ENCODE measurements around the gene PARD3B.

Gene PARD3B

DNA sequence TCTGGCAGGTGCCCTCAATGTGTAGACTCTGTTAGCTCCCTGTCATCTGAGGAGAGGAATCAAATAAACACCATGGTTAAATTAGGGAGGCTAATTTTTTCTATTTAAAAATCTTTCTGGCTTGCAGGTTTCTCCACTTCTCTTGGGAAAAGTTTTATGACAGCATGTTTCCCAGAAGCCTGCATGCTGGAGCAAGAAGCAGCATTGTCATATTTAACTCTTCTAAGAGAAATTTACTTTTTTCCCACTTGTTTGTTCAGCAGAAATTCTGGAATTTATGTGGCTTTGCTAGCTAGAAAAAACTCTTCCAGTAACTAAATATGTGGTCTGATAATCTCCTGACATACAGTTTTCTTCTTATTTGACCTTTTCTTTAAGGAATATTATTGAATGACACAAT, 230.5 kb downstream of the PARD3B start:
- no peak for DNase-seq

- DNase-seq, result no peak
These were observed 231.7 kb downstream of the PARD3B start for GRCh38 chr2:204776781-204777559.

GRCh38 chr2:204779771-204780170, 234.5 kb downstream of the PARD3B start:
- no peak for DNase-seq

GRCh38 chr2:204781941-204782340, 236.7 kb downstream of the PARD3B start:
- no peak for DNase-seq

GRCh38 chr2:204790076-204790475, 244.8 kb downstream of the PARD3B start:
- no peak for DNase-seq

DNA sequence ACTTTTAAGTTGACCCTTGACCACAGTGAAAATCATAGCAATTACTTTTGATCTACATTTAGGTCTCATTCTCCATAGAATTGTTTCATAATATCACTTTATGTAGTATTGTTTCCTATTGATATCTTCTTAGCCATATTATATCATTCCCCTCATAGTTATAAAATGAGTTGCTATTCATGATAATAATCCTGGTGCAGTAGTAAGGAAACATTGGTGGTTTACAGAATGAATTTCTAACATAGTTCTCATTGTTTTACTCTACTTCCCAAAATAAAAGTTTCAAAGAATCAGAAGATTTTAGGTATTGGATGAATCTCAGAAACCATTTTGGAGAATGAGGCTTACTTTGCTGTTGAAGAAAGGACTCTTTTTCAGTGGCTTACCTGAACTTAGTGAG, 246.0 kb downstream of the PARD3B start:
- no peak for DNase-seq

- no peak for DNase-seq
These were observed 249.3 kb downstream of the PARD3B start for GRCh38 chr2:204794624-204795023.

DNA sequence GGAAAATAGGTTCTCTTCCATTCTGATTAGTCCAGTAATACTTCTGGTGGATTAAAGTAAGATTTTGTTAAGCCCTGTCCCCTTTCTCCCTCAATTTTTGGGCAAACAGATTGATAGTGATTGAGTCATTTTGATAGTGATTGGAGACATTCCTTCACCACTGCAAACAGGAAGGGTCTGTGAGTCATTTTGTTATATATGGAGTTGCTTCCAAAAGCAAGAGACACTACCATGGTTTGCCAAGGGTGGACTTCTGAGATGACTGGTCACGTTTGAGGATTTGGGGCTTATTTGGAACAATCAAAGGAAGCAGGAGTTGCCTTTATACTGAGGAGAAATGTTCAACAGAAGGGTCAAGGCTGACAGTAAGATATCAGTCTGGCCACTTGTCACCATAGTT, 249.9 kb downstream of the PARD3B start:
- no peak for DNase-seq

DNA sequence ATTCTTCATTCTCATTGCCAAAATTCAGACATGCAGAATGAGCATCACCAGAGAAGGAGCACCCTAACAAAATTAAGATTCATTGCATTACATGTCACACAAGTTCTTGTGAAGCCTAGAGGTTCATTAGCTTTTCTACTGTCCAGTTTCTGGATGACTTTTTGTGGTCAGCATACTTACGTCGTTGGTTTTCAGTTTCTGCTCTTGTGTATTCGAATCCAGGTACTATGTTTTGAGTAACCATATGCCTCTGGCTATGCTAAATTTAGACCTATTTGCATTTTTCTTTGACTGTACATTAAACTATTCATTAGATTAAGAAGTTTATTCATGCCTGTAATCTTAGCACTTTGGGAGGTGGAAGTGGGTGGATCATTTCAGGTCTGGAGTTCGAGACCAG, 251.3 kb downstream of the PARD3B start:
- no peak for DNase-seq

- DNase-seq, result no peak
These were observed 254.5 kb downstream of the PARD3B start for GRCh38 chr2:204799791-204800190.

GRCh38 chr2:204808494-204808893, 263.2 kb downstream of the PARD3B start:
- no peak for DNase-seq

DNA sequence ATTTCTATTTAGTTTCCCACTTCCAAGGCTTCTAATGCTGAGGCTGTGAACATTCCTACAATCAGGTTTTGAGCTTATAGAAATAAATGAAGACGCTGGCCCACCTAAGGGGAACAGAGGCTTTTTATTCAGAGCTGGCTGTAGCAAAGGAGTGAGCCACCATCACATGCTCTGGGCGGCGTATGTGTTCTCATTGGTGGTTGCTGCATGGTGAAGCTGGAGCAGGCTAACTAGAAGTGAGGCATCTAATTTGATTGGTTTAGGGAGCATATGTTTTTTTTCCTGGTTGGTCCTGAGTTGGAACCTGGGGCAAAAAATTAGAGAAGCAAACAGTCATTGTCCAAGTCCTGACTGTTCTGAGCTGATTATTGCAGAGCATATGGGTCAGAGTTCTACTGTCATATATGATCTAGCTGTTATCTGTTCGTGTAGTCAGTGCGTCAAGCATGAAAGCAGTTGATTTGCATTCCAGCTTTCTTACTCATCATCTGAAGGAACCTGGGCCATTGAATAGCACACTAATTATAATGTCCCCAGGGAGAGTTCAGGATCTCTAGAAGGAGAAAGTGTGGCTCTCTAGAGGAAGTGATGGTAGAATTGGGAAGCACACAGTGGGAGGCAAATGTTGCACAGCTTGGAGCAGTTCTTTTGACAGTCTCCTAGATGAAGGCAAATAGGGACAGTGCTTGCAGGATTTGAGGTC, 279.6 kb downstream of the PARD3B start:
- DNase-seq, result no peak

DNA sequence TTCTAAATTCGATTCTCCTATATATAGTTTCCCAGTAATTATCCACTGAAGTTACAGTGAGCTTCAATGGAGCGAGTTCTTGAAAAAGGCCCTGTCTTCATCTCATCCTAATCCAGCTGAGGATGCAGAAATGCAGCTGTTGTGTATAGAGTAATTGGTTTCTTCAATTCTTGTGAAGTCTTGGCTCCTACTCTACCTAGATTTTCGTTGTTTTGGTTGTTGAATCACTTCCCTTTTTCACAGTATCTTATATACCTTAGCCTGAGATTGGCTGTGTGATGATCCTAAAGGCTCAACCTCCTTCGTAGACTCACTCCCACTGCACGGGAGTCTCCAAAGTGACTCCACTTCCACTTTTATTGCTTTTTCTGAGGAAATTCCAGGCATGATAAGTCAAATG, 280.4 kb downstream of the PARD3B start:
- no peak for DNase-seq

- no peak for DNase-seq
These were observed 282.7 kb downstream of the PARD3B start for GRCh38 chr2:204827701-204828590.

- DNase-seq, result no peak
These were observed 289.6 kb downstream of the PARD3B start for GRCh38 chr2:204834716-204835384.

DNA sequence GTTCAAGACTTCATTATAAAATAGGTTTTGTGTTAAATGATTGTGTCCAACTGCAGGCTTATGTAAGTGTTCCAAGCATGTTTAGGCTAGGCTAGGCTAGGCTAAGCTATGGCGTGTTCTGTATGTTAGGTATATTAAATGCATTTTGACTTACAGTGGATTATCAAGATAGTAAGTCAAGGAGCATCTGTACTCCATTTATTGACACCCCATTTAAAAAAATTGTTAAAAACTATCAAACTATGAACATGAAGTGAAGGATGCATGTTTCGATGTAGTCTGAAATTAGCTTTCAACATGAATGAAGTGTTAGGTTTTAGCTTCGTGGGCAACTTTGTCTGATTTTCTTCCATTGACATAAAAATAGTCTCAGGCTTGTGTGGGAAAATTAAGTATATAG, 290.5 kb downstream of the PARD3B start:
- no peak for DNase-seq

GRCh38 chr2:204840504-204840903, 295.2 kb downstream of the PARD3B start:
- no peak for DNase-seq

GRCh38 chr2:204842068-204842467, 296.8 kb downstream of the PARD3B start:
- no peak for DNase-seq

GRCh38 chr2:204842661-204843485, 297.6 kb downstream of the PARD3B start:
- DNase-seq, result peak; percentile 8 to 11

- no peak for DNase-seq
These were observed 301.2 kb downstream of the PARD3B start for GRCh38 chr2:204846471-204846870.

- no peak for DNase-seq
These were observed 304.6 kb downstream of the PARD3B start for GRCh38 chr2:204849892-204850291.

- no peak for DNase-seq
These were observed 305.3 kb downstream of the PARD3B start for GRCh38 chr2:204850581-204850980.

Data from stimulated activated CD4-positive, alpha-beta T cell treated with anti-CD3 and anti-CD28 coated beads, Interleukin-2, amount 100 ng/mL, for 48 hours (primary cell).